GM12878 (cell line): ENCODE measurements around the gene C7orf33. TPM values are rescaled to one million over a fixed set of nuclear protein-coding genes. Genes with fewer than 3 reads are reported as not detected.

ENCODE experiments used
- ATAC-seq: fragments of 200-7000 bp; cut with Tn5 transposase; 3 replicates; pipeline ENCODE4 v1.9.1; 2020; ENCODE audit warnings: mild to moderate bottlenecking, moderate library complexity
- BruUV-seq: library from RNA; stranded (reverse); fragments of 400-500 nt; replicated peaks from 2 replicates; lab custom pipeline; 2021; lab: Mats Ljungman, UMichigan
- CTCF ChIA-PET: fragments of 300-600 bp; sonication (Branson Sonifier 250); formaldehyde crosslinking; extraction: SDS; loops from one replicate; lab custom pipeline; 2021; ENCODE audit warnings: inconsistent platforms; lab: Yijun Ruan, JAX
- POLR2A ChIA-PET: fragments of 350-600 bp; formaldehyde crosslinking; extraction: SDS; loops from one replicate; lab custom pipeline; 2021; ENCODE audit warnings: inconsistent platforms; lab: Charles Lee
- RAD21 ChIA-PET: fragments of 300-600 bp; sonication (Branson Sonifier 250); formaldehyde crosslinking; loops from one replicate; lab custom pipeline; 2023; ENCODE audit warnings: antibody characterized with exemption; ENCODE audit not compliant: unreplicated experiment; lab: Charles Lee
- SMC1A ChIA-PET: fragments of 300-600 bp; sonication (Branson Sonifier 250); formaldehyde crosslinking; loops from one replicate; lab custom pipeline; 2023; ENCODE audit not compliant: unreplicated experiment, uncharacterized antibody; lab: Charles Lee
- DNase-seq: peaks from one replicate; pipeline ENCODE4 v3.0.0-alpha.2; 2011; ENCODE audit warnings: low read depth, low spot score
- FAIRE-seq: peaks from 3 replicates; lab custom pipeline; 2011; peaks lifted over from hg19 to GRCh38; lab: Jason Lieb, UNC
- H2AFZ ChIP-seq: 2 replicates; pipeline ENCODE4 v1.6.0; 2011; ENCODE audit warnings: low read depth, low read length, control low read depth; ENCODE audit not compliant: control insufficient read depth
- H3K27ac ChIP-seq: 2 replicates; pipeline ENCODE4 v1.5.1; 2011; ENCODE audit warnings: control low read depth; ENCODE audit not compliant: control insufficient read depth, insufficient read depth
- H3K27me3 ChIP-seq, 2 experiments: replicated peaks in 1 of 2; 2 replicates each; pipeline versions ENCODE4 v1.6.0 to v1.6.1; 2011; ENCODE audit warnings: low read length in 1 of 2; ENCODE audit not compliant: control insufficient read depth in 2 of 2, insufficient read depth in 2 of 2
- H3K36me3 ChIP-seq, 2 experiments: 2 replicates each; pipeline ENCODE4 v1.5.1; 2011; ENCODE audit warnings: low read length in 1 of 2; ENCODE audit not compliant: control insufficient read depth in 2 of 2, insufficient read depth in 2 of 2
- H3K4me1 ChIP-seq: 2 replicates; pipeline ENCODE4 v1.6.1; 2011; ENCODE audit warnings: mild to moderate bottlenecking, low read length, moderate library complexity, mixed read lengths; ENCODE audit not compliant: control insufficient read depth, insufficient read depth
- H3K4me2 ChIP-seq: 2 replicates; pipeline ENCODE4 v1.6.0; 2011; ENCODE audit warnings: control low read depth; ENCODE audit not compliant: control insufficient read depth, insufficient read depth
- H3K4me3 ChIP-seq: fragments of 200-600 bp; sonication (generic); 2 replicates; pipeline ENCODE4 v1.5.1; 2016
- H3K79me2 ChIP-seq: 2 replicates; pipeline ENCODE4 v1.6.0; 2011; ENCODE audit warnings: low read length; ENCODE audit not compliant: control insufficient read depth, insufficient read depth
- H3K9ac ChIP-seq: 2 replicates; pipeline ENCODE4 v1.8.0; 2011; ENCODE audit warnings: low read length, control low read depth, mixed read lengths; ENCODE audit not compliant: control insufficient read depth, insufficient read depth
- H3K9me3 ChIP-seq: replicated peaks from 3 replicates; pipeline ENCODE4 v1.5.1; 2011; ENCODE audit warnings: mild to moderate bottlenecking, low read length; ENCODE audit not compliant: control insufficient read depth, insufficient read depth
- H4K20me1 ChIP-seq: 2 replicates; pipeline ENCODE4 v1.6.0; 2011; ENCODE audit not compliant: control insufficient read depth, insufficient read depth
- ATF2 ChIP-seq: IDR thresholded peaks from 2 replicates; pipeline ENCODE4 v1.6.1; 2012; ENCODE audit warnings: low read length, inconsistent platforms
- CREM ChIP-seq: IDR thresholded peaks from 2 replicates; pipeline ENCODE4 v1.6.1; 2014; ENCODE audit warnings: antibody characterized with exemption, low read depth
- CUX1 ChIP-seq: IDR thresholded peaks from 2 replicates; pipeline ENCODE4 v1.6.1; 2012; ENCODE audit warnings: improper control_type of control experiment, low read depth, low read length; ENCODE audit not compliant: insufficient replicate concordance
- FOS ChIP-seq: IDR thresholded peaks from 3 replicates; pipeline ENCODE4 v1.6.1; 2011; ENCODE audit warnings: borderline replicate concordance; ENCODE audit not compliant: insufficient read length; ENCODE audit errors: extremely low read depth
- FOXK2 ChIP-seq: fragments of 450-650 bp; IDR thresholded peaks from 2 replicates; pipeline ENCODE4 v1.6.1; 2017; ENCODE audit warnings: mild to moderate bottlenecking, moderate library complexity
- NFXL1 ChIP-seq: fragments of 450-650 bp; IDR thresholded peaks from 2 replicates; pipeline ENCODE4 v1.6.1; 2017; ENCODE audit warnings: antibody characterized with exemption, mild to moderate bottlenecking, borderline replicate concordance
- RAD21 ChIP-seq: IDR thresholded peaks from 2 replicates; pipeline ENCODE4 v1.6.1; 2011; ENCODE audit warnings: mild to moderate bottlenecking, low read depth, low read length, moderate library complexity; ENCODE audit not compliant: insufficient read depth
- ZBTB4 ChIP-seq: fragments of 450-650 bp; formaldehyde crosslinking; IDR thresholded peaks from 2 replicates; pipeline ENCODE4 v1.4.0; 2022; ENCODE audit warnings: mild to moderate bottlenecking, moderate library complexity
- WGBS: methylation state at CpG from one replicate; pipeline ENCODE4 v1.1.6; 2016; ENCODE audit warnings: low lambda C conversion rate; ENCODE audit not compliant: insufficient replicate concordance, insufficient coverage; ENCODE audit errors: missing lambda C conversion rate; 5-methylcytosine and 5-hydroxymethylcytosine counted together
- in situ Hi-C: fragments of 300-500 bp; cut with MboI; formaldehyde crosslinking; loops from 9 replicates; pipeline ENCODE4 v1.14.3; 2018; ENCODE audit warnings: mixed read lengths
- intact Hi-C: fragments of 100-400 bp; cut with micrococcal nuclease; formaldehyde crosslinking; loops from one replicate; pipeline ENCODE4 v1.14.2; 2022; ENCODE audit not compliant: unreplicated experiment
- polyA plus RNA-seq, 11 experiments: library from polyadenylated mRNA; depleted of rRNA in 4 of 11; unstranded in 6 of 11; stranded (reverse) in 5 of 11; fragments of >200 nt; fragmentation: Nextera tagmentation in 4 of 11; fragmentation: Illumina TruSeq in 1 of 11; extraction: Ambion mirVana in 4 of 11; extraction: Trizol in 1 of 11; gene quantifications; 1 replicate in 1 of 11; 2 replicates in 10 of 11; pipeline versions ENCODE4 v1.2.1 to v1.2.3, GENCODE V29; 2011 to 2016; ENCODE audit warnings: inconsistent platforms in 2 of 11, missing spikeins in 2 of 11, low read depth in 1 of 11
- total RNA-seq, 4 experiments: library from RNA; depleted of rRNA in 3 of 4; stranded (reverse); fragments of >200 nt in 3 of 4; fragmentation: Illumina TruSeq in 1 of 4; extraction: Trizol in 1 of 4; gene quantifications; 2 replicates each; pipeline versions ENCODE4 v1.2.1 to v1.2.3, GENCODE V29; 2013 to 2021
- TF ChIP-seq, protein P1 (sequence below): fragments of 450-650 bp; IDR thresholded peaks from 2 replicates; pipeline ENCODE4 v1.6.1; 2017; ENCODE audit warnings: mild to moderate bottlenecking, moderate library complexity

C7orf33 gene
- total and polyA plus RNA-seq, 10 of the 15 experiments (the other 5 are each of a cell fraction or from before 2014, with no cell fraction given), result not detected

- no peaks in the 10 kb centered on the region; the same call in 2 of the 3 replicates for H3K9me3 ChIP-seq
- H3K9ac ChIP-seq, result no peak overlapping the region
- RAD21 ChIA-PET, result no interaction called here
- CTCF ChIA-PET, result no interaction called here
- H3K36me3 ChIP-seq, result no peaks in the 10 kb centered on the region
- in situ Hi-C loops (no loop called here), intact Hi-C loops (no loop called here)
- H3K4me2 ChIP-seq, result no peak overlapping the region
- WGBS, result 72% methylated on average over 9 of the region's 9 CpGs
- H2AFZ ChIP-seq, result no peak overlapping the region
- no peaks in the 10 kb centered on the region for H3K4me1 ChIP-seq
- no peak overlapping the region for H3K27ac ChIP-seq
- FAIRE-seq (no peak), ATAC-seq (no peak), DNase-seq (no peak)
- POLR2A ChIA-PET, result no interaction called here
- no peaks in the 10 kb centered on the region for H3K79me2 ChIP-seq
- no peak overlapping the region for H3K4me3 ChIP-seq
- H3K27me3 ChIP-seq, result 0 out of 4 replicates have a peak, but pooled peaks cover 0 to 3% of the 10 kb centered on the region in 2 experiments
- BruUV-seq, result no TSS peak
- H4K20me1 ChIP-seq, result no peaks in the 10 kb centered on the region
- SMC1A ChIA-PET, result interaction anchor here (0.6 to 0.8 kb wide), 2 partner anchors 83 to 392 kb away, joined by 3 to 4 read pairs; no protein-coding TSS in a partner anchor
- TF ChIP-seq FOS (no peak), CREM (no peak), ZBTB4 (CRISPR knock-in tag) (no peak), ATF2 (no peak), FOXK2 (no peak), NFXL1 (no peak), RAD21 (no peak), CUX1 (no peak)
- TF ChIP-seq, protein P1, sequence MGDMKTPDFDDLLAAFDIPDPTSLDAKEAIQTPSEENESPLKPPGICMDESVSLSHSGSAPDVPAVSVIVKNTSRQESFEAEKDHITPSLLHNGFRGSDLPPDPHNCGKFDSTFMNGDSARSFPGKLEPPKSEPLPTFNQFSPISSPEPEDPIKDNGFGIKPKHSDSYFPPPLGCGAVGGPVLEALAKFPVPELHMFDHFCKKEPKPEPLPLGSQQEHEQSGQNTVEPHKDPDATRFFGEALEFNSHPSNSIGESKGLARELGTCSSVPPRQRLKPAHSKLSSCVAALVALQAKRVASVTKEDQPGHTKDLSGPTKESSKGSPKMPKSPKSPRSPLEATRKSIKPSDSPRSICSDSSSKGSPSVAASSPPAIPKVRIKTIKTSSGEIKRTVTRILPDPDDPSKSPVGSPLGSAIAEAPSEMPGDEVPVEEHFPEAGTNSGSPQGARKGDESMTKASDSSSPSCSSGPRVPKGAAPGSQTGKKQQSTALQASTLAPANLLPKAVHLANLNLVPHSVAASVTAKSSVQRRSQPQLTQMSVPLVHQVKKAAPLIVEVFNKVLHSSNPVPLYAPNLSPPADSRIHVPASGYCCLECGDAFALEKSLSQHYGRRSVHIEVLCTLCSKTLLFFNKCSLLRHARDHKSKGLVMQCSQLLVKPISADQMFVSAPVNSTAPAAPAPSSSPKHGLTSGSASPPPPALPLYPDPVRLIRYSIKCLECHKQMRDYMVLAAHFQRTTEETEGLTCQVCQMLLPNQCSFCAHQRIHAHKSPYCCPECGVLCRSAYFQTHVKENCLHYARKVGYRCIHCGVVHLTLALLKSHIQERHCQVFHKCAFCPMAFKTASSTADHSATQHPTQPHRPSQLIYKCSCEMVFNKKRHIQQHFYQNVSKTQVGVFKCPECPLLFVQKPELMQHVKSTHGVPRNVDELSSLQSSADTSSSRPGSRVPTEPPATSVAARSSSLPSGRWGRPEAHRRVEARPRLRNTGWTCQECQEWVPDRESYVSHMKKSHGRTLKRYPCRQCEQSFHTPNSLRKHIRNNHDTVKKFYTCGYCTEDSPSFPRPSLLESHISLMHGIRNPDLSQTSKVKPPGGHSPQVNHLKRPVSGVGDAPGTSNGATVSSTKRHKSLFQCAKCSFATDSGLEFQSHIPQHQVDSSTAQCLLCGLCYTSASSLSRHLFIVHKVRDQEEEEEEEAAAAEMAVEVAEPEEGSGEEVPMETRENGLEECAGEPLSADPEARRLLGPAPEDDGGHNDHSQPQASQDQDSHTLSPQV, result no peak
Measured at GRCh38 chr7:148571381-148571780, 19.2 kb upstream of the C7orf33 start.
